ENCODE results near the gene HSFX3.
"Not testable (repeated sequence)": the region's sequence is repeated elsewhere in the genome, so short reads cannot be mapped to it uniquely, and the experiment has no call there.

- TF ChIP-seq CTCF (CRISPR knock-in tag; IDR thresholded peaks at IDR 0.05); DNMT1 (CRISPR knock-in tag; IDR thresholded peaks at IDR 0.05); CEBPB (IDR thresholded peaks at IDR 0.05; ENCODE audit: borderline replicate concordance, low read depth, low read length); ZNF30 (CRISPR knock-in tag; IDR thresholded peaks at IDR 0.05); ZFP36L2 (CRISPR knock-in tag; IDR thresholded peaks at IDR 0.05); PBX3 (CRISPR knock-in tag; IDR thresholded peaks at IDR 0.05; ENCODE audit: borderline replicate concordance); PHF5A (CRISPR knock-in tag; IDR thresholded peaks at IDR 0.05; ENCODE audit: low read depth, unreplicated experiment); ZKSCAN5 (CRISPR knock-in tag; IDR thresholded peaks at IDR 0.05); ZNF883 (CRISPR knock-in tag; IDR thresholded peaks at IDR 0.05; ENCODE audit: not compliant biosample characterization); TSC22D2 (CRISPR knock-in tag; IDR thresholded peaks at IDR 0.05; ENCODE audit: borderline replicate concordance); YY1 (IDR thresholded peaks at IDR 0.05; ENCODE audit: insufficient read depth, insufficient replicate concordance, low read depth, low read length); ZFP36 (IDR thresholded peaks at IDR 0.05; ENCODE audit: borderline replicate concordance, low read depth, low read length, partially characterized antibody): not testable (repeated sequence)
Observed at GRCh38 chrX:149533999-149534398, 15.7 kb downstream of the HSFX3 start.
